Hepatocyte (in vitro differentiated cells): ENCODE measurements around the gene MTAP.

Experiments used
- EZH2 ChIP-seq: fragments of 200-600 bp; sonication (generic); IDR thresholded peaks from 2 replicates; pipeline ENCODE4 v1.6.1; 2016; ENCODE audit warnings: antibody characterized with exemption, mild to moderate bottlenecking, borderline replicate concordance
- EZH2phosphoT487 ChIP-seq: fragments of 200-600 bp; sonication (generic); IDR thresholded peaks from one replicate; pipeline ENCODE4 v1.6.1; 2018; ENCODE audit warnings: antibody characterized with exemption, mild to moderate bottlenecking, low read depth, moderate library complexity; ENCODE audit not compliant: unreplicated experiment, severe bottlenecking
- TF ChIP-seq, protein P1 (sequence below): fragments of 200-600 bp; sonication (generic); IDR thresholded peaks from 2 replicates; pipeline ENCODE4 v1.5.1; 2016; ENCODE audit warnings: antibody characterized with exemption, mild to moderate bottlenecking; ENCODE audit not compliant: poor library complexity

DNA sequence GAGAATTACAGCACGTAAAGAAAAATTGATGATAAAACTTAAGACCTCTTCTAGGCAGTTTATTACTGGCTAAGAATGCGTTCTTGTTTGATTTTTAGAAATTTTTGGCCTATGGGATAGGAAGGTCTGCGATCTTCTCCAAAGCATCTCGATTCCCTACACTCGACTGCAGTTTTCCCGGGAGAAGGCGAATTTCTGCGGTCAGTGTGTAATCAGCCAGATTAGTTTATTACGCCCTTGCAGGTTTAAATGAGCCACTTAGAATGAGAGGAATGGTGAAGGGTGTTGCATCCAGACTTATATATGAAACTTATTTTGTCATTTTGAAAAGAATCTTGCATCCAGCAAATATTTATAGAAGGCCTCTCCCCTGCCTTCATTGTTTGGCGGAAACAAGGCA lies 1.2 kb downstream of the MTAP start:
- no peak for TF ChIP-seq EZH2
- TF ChIP-seq, protein P1, sequence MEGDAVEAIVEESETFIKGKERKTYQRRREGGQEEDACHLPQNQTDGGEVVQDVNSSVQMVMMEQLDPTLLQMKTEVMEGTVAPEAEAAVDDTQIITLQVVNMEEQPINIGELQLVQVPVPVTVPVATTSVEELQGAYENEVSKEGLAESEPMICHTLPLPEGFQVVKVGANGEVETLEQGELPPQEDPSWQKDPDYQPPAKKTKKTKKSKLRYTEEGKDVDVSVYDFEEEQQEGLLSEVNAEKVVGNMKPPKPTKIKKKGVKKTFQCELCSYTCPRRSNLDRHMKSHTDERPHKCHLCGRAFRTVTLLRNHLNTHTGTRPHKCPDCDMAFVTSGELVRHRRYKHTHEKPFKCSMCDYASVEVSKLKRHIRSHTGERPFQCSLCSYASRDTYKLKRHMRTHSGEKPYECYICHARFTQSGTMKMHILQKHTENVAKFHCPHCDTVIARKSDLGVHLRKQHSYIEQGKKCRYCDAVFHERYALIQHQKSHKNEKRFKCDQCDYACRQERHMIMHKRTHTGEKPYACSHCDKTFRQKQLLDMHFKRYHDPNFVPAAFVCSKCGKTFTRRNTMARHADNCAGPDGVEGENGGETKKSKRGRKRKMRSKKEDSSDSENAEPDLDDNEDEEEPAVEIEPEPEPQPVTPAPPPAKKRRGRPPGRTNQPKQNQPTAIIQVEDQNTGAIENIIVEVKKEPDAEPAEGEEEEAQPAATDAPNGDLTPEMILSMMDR = no peak
- no peak for TF ChIP-seq EZH2phosphoT487
